ENCODE results near the gene RPL36.
"Not testable (repeated sequence)": the region's sequence is repeated elsewhere in the genome, so short reads cannot be mapped to it uniquely, and the experiment has no call there.

The RPL36 gene

GRCh38 chr19:5674714-5675113, 15.4 kb upstream of the RPL36 start:
- DNase-seq (ENCODE audit: low spot score) = no peak

DNA sequence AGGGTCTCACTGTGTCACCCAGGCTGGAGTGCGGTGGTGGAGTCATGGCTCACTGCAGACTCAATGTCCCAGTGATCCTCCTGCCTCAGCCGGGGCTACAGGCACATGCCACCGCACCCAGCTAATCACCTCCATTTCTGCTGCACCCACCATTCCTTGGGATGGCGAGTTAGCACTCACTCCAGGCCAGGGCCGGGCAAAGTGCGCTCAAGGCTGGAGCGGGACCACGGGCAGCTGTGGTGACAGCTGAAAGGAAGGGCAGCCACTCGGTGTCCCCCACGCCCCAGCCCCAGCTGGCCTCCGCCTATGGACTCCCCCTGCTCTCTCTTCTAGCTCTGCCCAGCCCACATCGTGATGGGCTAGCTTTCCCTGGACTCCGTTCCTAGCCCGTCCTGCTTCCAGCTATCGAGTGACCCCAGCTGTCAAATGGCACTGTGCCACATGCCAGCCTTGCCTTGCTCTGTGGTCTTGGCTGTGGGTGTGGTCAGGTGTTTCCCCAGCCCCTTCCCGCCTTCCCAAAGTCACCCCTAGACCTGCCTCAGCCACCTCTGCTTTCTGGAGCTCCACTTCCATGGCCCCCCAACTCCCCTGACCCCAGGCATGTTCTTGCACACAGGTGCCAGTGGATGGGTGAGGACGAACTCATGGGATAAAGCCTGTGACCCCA, 13.9 kb upstream of the RPL36 start:
- no peak for DNase-seq (ENCODE audit: low spot score)

DNA sequence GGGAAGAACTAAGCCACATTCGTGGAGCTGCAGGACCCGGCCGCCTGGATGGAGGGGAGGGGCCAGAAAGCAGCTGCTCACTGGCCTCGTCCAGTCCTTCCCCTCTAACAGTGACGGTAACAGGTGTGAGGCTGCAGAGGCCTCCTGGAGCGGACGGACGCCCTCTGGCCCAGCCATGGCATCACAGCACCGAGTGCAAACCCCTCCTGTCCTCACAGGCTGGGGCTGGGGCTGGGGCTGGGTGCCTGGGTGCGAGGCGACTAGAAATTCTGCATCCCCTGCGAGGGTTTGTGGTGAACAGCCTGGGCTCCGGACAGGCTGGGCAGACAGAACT, 13.4 kb upstream of the RPL36 start:
- no peak for DNase-seq (ENCODE audit: low spot score)

- no peak for DNase-seq (ENCODE audit: low spot score)
Observed at GRCh38 chr19:5677136-5677535, 13.0 kb upstream of the RPL36 start.

DNA sequence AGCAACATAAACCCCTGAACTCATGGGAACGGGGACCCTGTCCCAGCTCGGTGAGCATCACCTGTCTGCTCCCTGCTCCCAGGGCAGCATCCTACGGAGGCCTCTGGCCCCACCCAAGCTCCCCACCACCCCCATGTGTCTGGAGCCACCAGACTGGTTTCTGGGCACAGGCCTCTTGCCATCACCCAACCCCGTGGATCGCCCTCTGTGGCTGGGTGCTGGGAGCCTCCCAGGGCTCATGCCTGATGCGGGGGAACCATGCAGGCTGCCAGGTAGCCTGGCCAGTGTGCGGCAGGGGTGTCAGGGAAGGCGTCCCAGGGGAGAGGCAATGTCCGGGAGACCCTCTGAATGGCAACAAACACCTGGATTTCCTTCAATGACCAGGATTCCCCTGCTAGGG, 12.5 kb upstream of the RPL36 start:
- no peak for DNase-seq (ENCODE audit: low spot score)

GRCh38 chr19:5678071-5678718, 11.9 kb upstream of the RPL36 start:
- DNase-seq (ENCODE audit: low spot score) = no peak

- DNase-seq (ENCODE audit: low spot score) = no peak
Observed at GRCh38 chr19:5679289-5680083, 10.6 kb upstream of the RPL36 start.

DNA sequence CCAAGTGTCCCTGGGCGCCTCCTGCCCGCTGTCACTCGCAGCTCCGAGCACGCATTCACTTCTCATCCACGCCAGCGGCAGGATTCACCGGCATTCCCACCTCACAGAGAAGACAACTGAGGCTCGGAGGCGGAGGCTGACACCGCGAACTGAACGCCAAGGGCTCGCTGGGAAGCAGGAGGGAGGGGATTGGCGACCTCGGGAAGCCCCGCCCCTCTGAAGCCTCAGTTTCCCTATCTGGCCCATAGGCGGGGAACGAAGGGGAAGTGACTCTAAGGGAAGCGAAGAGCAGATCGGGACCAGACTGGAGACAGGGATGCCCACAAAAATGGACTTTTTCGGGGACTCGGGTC, 10.0 kb upstream of the RPL36 start:
- no peak for DNase-seq (ENCODE audit: low spot score)

DNA sequence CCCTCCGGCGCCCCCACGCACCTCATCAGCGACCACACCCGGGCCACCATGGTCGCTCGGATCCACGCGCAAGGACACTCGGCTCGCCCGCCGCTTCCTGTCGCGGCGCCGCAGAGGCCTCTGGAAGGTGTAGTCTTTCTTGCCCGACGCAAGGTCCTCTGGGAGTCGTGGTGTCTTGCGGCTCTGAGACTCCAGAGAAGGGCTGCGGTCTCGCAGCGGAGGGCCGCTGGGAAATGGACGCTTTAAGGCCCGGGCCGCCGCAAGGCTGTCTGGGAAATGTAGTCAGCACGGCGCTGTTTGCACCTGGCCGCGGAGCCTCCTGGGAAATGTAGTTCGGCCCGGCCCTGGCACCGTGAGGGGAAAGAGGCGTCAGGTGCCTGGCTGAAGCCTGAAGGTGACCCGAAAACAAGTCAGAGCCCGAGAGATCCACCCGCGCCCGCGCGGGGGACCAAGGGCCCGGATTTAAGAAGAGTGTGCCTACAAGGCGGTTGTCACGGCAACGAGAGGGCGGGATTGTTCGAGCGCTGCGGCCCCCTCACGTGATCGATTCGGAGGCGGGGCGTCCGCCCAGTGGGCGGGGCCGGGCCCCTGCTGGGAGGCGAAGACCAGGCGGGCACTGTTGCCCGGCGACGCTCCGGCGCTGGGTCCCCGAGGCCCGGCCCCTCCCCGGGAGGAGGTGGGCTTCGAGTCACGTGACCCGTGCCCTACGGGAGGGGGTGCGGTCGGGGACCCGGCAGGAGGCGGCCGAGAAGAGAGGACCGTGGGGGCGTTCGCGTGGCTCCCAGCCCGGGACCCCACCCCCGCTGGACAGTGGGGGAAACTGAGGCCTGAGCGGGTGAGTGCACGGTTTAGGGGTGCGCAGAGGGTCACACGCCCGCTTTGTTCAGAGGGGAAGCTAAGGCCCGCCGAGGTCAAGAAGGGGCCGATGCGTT, 9.4 kb upstream of the RPL36 start, which contains the start of the genes HSD11B1L and MICOS13:
Gene HSD11B1L, plus strand, starts transcription at position 591 of the 932 bp plus-strand sequence. CDS start 3,806 bp downstream, outside the sequence.
Gene MICOS13, minus strand, starts transcription at position 80 of the 932 bp plus-strand sequence. Its CDS starts 30 bp downstream, at position 50.
- DNase-seq (ENCODE audit: low spot score) = peak; percentile 99

GRCh38 chr19:5681391-5682106, 8.5 kb upstream of the RPL36 start:
- DNase-seq (ENCODE audit: low spot score) = no peak

DNA sequence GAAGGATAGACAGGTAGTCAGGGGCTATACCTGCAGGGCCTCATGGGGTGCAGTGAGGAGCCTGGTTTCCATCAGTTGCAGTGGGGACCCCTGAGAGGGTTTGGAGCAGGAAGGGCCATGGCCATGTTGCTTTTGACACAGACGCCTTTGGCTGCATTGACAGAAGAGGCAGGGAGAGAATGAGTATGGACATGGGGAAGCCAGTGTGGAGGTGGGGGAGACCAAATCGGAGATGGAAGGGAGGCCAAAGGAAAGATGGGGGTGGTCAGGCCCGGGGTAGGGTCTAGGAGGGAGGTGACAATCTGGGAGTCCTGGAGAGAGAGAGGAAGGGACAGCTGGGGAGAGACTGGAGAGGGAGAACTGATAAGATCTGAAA, 8.0 kb upstream of the RPL36 start:
- no peak for DNase-seq (ENCODE audit: low spot score)

GRCh38 chr19:5683177-5683886, 6.8 kb upstream of the RPL36 start:
- DNase-seq (ENCODE audit: low spot score) = no peak

DNA sequence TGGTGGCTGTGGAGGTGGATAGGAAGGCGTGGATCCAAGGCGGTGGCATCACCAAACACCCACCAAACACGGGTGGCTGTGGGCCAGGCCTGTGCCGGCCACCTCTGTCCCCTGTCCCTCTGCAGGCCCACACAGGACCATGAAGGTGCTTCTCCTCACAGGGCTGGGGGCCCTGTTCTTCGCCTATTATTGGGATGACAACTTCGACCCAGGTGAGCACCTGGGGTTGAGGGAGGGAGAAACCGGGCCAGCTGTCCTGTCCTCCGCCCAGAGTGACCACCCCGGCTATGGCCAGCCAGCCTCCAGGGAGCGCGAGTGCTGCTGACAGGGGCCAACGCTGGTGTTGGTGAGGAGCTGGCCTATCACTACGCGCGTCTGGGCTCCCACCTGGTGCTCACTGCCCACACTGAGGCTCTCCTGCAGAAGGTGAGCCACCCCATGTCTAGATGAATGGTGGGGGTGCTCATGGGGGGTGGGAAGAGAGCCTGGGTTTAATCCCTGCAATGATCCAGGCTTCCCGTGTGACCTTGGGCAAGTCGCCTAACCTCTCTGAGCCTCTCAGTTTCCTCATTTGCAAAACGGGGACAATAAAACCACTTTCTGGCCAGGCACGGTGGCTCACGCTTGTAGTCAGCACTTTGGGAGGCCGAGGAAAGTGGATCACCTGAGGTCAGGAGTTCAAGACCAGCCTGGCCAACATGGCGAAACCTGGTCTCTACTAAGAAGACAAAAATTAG, 5.2 kb upstream of the RPL36 start:
- DNase-seq (ENCODE audit: low spot score) = no peak

DNA sequence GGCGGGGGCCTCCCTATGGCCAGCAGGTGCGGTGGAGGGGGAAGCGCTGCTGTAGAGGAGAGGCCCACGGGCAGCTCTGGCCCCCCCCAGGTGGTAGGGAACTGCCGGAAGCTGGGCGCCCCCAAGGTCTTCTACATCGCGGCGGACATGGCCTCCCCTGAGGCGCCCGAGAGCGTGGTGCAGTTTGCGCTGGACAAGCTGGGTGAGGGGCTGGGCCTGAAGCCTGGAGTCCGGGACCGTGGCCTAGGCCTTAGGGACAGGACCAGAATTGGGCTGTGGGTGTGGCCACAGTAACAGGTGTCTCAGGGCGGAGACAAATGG, 3.8 kb upstream of the RPL36 start:
- no peak for DNase-seq (ENCODE audit: low spot score)

DNA sequence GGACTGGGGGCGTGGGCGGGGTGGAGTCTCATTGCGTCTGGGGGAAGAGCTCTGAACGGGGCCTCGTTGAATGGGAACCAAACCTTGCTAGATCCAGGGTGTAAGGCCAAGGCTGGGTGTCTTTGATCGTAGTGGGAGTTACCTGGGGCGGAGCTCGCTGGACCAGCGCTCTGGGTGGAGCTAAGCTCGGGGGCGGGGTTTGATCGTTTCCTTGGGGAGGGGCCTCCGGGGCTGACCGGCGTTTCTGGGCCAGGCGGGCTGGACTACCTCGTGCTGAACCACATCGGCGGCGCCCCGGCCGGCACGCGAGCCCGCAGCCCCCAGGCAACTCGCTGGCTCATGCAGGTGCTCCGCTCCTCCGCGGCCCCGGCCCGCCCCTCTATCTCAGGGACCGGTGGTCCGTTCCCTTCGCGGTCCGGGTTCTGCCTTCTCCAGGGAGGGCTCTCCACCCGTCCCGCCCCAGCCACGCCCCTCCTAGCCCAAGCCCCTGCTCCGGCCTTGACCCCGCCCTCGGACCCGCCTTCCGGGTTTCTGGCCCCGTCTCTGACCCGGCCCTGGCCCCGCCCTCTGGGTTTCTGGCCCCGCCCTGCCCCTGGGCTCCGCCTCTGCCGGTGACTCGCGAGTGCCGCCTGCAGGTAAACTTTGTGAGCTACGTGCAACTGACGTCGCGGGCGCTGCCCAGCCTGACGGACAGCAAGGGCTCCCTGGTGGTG, 3.3 kb upstream of the RPL36 start:
- peak; percentile 87 for DNase-seq (ENCODE audit: low spot score)

DNA sequence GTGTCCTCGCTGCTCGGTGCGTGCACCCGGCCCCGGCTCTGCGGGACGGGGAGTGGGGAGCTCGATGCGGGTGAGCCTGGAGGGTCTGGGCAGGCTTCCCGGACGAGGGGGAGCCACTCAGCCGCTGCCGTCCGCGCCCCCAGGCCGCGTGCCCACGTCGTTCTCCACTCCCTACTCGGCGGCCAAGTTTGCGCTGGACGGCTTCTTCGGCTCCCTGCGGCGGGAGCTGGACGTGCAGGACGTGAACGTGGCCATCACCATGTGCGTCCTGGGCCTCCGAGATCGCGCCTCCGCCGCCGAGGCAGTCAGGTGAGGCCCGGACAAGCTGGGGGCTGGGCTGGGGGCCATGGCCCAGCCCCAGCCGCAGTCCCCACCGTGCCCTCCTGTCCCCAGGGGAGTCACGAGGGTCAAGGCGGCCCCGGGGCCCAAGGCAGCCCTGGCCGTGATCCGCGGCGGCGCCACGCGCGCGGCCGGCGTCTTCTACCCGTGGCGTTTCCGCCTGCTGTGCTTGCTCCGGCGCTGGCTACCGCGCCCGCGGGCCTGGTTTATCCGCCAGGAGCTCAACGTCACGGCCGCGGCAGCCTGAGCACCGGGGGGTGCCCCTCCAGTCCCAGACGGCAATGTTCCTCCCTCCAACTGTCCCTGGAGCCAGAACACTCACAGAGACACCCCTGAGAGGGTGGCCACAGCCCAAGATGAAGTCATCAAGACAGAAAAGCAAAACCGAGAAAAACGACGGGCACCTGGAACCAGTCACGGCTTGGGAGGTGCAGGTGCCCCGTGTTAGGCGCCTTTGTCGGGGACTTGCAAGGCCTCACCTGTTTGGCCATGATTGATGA, 2.5 kb upstream of the RPL36 start:
- DNase-seq (ENCODE audit: low spot score) = no peak

- not testable (repeated sequence) for DNase-seq (ENCODE audit: low spot score)
Observed at GRCh38 chr19:5688262-5688881, 1.7 kb upstream of the RPL36 start.

Measured in globus pallidus (tissue), 1 donor.